ENCODE results near the gene STK11.
"Not testable (repeated sequence)": the region's sequence is repeated elsewhere in the genome, so short reads cannot be mapped to it uniquely, and the experiment has no call there.

STK11 gene

DNA sequence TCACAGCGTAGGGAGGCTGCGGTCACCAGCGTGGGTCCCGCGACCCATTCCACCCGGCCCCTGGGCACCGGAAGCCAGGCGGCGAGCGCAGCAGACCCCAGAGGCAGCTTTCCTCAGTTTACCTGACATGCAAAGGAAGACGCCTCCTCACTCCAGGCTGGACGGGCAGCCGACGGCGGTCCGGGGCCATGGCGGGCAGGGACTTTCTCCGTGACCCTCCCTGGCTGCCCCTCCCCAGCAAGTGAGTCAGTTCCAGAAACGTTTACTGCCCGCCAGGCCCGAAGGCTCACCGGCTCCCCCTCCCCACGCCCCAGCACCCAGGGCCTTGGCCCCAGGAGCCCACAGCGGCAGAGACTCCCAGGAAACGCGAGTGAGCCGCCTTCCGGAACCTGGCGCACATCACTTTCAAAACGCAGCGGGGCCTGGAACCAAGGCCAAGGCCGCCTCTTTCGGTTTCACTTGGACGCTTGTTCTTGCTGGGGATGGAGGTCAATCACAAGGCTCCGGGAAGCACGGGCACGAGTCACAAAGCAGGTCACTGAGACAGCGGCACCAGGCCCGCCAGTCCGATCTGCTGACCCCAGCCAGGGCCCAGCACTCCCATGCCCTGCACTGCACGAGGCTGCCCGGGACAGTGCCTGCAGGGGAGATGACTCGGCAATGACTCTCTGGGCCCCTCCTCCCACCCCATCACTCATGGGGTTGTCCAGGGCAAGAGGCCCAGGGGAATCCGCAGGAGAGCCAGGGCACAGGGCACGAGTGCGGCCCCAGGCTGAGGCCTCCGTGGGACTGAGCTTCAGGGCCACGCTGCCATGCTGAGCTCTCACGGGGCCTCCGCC lies 36.8 kb upstream of the STK11 start:
- in situ Hi-C loops (cut with MboI; ENCODE audit: low sequenced_read_pairs) = no loop called here

DNA sequence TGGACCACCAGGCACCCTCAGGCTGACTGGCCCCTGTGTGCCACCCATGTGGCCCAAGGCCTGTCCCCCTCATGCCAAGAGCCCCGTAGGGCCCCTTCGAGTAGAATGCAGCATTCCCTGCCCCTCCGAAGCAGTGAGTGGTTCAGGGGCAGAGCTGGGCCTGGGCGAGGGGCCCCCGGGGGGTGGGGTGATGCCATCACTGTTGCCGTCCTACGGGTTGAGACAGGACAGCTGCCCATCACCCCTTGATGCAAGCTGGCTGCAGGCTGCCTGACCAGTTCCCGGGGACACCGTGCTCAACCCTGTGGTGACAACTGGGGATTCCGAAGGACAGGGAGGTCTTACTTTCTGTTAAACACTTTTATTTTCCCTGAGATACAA lies 36.2 kb upstream of the STK11 start:
- in situ Hi-C loops (cut with MboI; ENCODE audit: low sequenced_read_pairs) = no loop called here

- in situ Hi-C loops (cut with MboI; ENCODE audit: low sequenced_read_pairs) = no loop called here
Observed at GRCh38 chr19:1169921-1170885, 35.4 kb upstream of the STK11 start.

DNA sequence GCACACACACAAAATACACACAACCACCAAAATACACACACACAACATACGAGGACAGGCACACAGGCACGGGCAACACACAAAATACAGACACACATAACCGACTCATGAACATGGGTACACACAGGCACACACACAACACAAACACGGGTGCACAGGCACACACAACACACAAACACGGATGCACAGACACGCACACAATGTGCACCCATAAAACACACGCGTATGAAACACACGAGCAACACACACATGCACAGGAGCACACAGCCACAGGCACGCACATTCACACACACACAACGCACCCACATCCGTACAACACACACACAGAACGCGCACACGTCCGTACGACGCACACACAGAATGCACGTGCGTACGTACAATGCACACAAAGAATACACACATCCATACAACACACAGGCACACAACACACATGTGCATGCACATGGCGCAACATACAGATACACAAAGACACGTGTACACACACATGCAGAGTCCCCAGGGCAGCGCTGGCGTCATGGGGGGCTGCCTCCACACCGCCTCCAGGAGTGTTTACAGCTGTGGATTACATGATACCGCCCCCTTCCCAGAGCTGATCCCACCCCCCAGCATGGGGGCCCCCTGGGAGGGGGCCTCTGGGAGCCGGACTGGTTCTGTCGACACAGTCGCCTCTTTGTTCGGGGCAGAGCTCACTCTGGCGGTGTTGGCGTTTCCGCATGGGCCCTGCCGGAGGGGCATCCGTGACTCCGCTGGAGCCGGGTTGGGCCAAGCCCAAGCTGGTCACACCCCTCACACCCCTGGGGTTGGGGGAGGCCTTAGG lies 34.4 kb upstream of the STK11 start:
- in situ Hi-C loops (cut with MboI; ENCODE audit: low sequenced_read_pairs) = no loop called here

DNA sequence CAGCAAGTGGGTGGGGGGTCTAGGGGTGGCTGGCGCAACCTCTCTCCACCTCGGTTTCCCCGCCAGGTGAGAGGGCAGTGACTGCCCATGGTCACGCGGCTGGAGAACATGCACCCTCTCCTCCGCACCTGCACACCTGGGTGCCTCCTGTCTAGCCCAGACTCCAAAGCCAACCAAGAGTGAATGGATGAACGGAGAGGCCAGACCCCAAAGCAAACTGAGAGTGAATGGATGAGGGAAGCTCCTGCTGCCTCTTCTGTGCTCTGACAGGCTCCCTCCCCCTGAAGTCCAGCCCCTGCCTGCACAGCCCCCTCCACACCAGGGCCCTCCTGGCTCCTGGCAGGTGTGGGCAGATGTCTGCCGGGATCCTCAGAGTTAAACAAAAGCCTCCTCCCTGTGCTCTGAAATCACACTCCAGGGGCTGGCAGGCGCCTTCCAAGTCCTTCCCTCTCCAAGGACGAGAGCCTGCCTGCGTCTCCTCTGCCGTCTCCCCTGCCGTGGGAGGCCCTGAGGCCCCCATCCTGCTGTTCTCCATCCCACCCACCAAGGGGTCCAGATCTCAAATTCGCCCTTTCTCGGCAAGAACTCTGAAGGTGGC lies 33.7 kb upstream of the STK11 start:
- in situ Hi-C loops (cut with MboI; ENCODE audit: low sequenced_read_pairs) = no loop called here

- in situ Hi-C loops (cut with MboI; ENCODE audit: low sequenced_read_pairs) = no loop called here
Observed at GRCh38 chr19:1172353-1173158, 33.0 kb upstream of the STK11 start.

DNA sequence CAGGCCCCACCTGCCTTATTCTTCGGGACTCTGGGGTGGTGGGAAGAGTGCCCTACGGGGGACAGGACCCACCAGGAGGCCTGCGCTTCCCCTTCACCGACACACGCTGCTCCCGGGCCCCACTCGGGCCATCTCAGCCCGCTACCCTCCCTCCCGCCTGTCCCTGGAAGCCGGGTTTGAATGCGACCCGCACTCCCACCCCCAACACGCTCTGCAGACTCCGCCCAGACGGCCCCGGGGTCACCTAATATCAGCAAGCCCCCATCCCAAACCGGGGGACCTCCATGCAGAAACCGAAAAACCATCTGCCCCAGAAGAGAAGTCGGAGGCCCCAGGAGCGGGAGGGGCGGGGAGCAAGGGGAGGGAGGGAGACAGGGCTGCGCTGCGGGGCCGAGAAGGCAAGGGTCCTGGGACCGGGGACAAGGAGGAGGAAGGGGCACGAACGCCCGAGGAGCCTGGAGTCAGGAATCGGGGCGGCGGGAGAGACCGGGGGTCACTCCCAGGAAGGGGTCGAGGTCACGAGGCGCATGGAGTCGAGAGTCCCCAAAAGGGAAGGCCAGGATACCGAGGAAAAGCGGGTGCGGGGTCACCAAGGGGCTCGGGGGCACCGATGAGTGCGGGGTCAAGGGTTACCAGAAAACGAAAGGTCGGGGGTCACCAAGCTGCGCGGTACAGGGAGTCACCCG lies 32.3 kb upstream of the STK11 start:
- in situ Hi-C loops (cut with MboI; ENCODE audit: low sequenced_read_pairs) = no loop called here

GRCh38 chr19:1173845-1174809 lies 31.5 kb upstream of the STK11 start, which contains the start of gene SBNO2:
TSS of gene SBNO2 (minus strand) at chr19:1174268. CDS start at chr19:1154276, 19,992 bp downstream.
- in situ Hi-C loops (cut with MboI; ENCODE audit: low sequenced_read_pairs) = no loop called here

DNA sequence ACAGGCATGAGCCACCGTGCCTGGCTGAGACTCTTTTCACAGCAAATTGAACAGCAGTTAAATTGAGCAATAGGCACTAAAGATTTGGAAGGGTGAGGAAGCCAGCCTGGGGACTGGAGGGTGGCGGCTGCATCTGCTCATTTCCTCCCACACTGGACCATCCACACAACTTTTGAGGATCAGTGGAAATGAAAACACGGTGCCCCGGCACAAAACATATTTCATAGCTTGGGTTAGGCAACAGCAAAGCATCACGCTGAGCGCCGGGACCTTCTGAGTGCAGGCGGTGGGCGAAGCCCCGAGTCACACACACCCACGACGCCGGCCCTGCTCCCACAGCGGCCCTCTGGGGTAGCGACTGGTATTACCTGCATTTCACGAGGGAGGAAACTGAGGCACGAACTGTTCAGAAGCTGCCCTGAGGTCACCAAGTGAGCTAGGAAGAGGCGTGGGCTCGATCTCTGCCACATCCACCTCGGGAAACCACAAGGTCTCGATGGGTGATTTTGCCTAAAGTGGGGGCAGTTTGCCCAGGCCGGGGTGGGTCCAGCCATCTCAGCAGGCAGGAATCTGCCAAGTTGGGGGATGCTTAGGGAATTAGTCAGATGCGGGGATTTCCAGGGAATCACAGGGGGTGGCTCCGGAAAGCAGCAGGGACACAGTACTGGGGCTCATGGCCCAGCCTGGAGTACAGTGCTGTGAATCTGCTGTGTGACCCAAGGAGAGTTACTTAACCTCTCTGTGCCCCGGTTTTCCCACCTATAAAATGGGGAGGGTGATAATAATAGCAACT lies 28.1 kb upstream of the STK11 start:
- in situ Hi-C loops (cut with MboI; ENCODE audit: low sequenced_read_pairs) = no loop called here

DNA sequence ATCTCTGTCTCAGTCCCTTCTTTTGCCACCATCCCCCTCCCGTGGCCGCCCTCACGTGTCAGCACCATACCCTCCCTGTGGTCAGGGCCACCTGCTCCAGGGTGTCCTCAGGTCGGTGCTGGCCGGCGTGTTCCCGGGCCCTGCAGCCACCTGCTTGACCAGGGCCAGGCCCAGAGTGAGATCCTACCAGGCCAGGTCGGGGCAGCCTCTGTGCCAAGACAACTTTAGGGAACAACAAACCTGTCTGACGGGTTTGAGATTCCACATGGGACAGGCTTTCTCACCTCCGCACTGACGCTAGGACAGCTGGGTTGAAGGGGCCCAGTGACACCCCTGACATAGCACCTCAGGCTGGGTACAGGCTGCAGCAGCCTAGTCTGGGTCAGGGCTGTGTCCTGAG lies 24.0 kb upstream of the STK11 start:
- in situ Hi-C loops (cut with MboI; ENCODE audit: low sequenced_read_pairs) = no loop called here

- in situ Hi-C loops (cut with MboI; ENCODE audit: low sequenced_read_pairs) = no loop called here
Observed at GRCh38 chr19:1182068-1182467, 23.5 kb upstream of the STK11 start.

GRCh38 chr19:1182727-1183126 lies 22.9 kb upstream of the STK11 start:
- in situ Hi-C loops (cut with MboI; ENCODE audit: low sequenced_read_pairs) = no loop called here

DNA sequence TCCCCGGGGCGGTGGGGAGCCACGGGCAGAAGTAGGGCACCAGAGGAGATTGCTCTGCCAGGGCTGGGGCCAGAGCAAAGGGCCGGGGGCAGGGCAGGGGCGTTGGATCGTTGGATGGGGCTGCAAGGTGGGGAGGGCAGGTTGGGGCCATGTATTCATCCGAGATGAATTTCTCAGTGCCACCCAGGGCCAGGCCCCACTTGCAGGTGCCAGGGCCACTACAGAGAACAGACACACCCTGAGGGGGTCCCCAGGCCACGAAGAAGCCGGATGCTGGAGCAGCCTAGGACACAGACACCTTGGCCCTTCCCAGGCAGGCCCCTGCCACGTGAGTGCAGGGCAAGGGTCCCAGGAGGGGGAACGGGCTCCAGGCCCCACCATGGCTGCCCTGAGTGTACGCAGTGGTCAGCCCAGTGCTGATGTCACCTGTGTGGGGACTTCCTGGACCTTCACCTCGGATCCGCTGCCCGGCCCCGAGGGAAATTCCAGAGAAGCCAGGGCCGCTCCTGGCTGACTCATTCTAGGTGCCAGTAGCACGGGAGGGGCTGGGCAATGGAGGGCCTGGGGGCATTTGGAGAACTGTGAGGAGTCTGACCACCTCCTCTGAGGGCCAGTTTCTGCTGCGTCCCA lies 21.9 kb upstream of the STK11 start:
- in situ Hi-C loops (cut with MboI; ENCODE audit: low sequenced_read_pairs) = no loop called here

GRCh38 chr19:1189419-1189818 lies 16.2 kb upstream of the STK11 start:
- in situ Hi-C loops (cut with MboI; ENCODE audit: low sequenced_read_pairs) = no loop called here

GRCh38 chr19:1199531-1199930 lies 6.0 kb upstream of the STK11 start:
- in situ Hi-C loops (cut with MboI; ENCODE audit: low sequenced_read_pairs) = no loop called here

DNA sequence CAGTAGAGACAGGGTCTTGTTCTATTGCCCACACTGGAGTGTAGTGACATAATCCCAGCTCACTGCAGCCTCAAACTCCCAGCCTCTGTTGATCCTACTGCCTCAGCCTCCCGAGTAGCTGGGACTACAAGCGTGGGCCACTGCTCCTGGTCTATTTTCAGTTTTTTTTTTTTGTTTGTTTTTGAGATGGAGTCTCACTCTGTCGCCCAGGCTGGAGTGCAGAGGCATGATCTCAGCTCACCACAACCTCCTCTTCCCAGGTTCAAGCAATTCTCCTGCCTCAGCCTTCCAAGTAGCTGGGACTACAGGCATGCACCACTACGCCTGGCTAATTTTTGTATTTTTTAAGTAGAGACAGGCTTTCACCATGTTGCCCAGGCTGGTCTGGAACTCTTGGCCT lies 5.0 kb upstream of the STK11 start:
- in situ Hi-C loops (cut with MboI; ENCODE audit: low sequenced_read_pairs) = not testable (repeated sequence)
